Embryonic facial prominence (tissue), 1 donor: ENCODE data around the gene TGFB1I1.

Source experiments
- DNase-seq: peaks from one replicate; pipeline ENCODE4 v3.0.0-alpha.2; 2016; ENCODE audit errors: extremely low spot score

The TGFB1I1 gene

DNA sequence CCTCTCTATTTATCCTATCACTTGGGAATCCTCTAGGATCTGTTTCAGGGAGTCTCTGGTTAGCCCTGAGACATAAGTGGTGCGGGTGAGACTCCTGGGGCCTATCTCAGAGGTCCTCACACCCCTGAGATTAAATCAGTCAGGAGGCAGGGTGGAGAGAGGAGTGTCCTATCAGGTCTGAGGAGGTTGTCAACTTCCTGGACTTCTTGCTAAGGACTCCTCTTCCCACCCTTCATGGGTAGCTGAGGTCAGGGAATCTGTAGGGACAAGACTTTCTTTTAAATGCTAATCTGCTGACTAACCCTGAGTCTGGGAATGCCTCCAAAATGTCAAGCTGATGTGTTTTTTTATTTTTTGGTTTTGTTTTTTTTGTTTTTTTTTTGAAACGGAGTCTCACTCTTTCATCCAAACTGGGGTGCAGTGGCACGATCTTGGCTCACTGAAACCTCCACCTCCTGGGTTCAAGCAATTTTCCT lies 19.3 kb upstream of the TGFB1I1 start:
- no peak for DNase-seq

DNA sequence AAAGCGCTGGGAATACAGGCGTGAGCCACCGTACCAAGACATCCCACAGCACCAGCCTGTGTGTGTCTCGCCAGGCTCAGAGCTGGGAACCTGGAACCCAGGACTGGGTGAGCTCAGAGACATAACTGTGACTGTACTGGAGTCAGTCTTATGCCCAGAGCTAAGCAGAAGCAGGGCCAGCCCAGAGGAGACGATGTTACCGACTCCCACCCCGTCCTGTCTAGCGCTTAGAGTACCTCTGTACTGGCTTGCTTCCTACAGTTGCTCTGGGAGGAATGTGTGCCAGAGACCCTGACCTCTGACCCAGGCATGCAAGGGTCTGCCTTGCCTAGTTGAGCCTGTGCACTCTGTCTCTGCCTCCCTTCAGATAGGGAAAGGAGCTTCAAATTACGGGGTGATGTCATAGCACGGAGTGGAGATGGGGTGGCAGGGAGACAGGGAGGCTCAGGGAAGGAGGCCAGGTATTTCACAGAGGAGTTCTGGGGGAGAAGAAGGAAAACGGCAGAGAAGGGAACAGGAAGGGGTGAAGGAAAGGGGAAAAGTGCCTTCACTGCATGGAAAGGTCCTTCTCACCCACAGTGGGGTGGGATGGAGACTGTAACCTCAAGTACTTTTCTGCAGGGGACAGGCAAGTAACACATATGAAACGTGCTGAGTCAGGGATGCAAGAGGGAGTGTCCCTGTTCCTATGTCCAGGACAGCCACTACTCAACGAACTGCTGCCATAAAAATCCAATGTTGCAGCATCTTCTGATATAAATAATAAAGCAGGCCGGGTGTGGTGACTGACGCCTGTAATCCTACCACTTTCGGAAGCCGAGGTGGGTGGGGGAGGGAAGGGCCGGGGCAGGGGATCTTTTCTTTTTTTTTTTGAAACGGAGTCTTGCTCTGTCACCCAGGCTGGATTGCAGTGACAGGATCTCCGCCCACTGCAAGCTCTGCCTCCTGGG lies 18.4 kb upstream of the TGFB1I1 start:
- DNase-seq = no peak

DNA sequence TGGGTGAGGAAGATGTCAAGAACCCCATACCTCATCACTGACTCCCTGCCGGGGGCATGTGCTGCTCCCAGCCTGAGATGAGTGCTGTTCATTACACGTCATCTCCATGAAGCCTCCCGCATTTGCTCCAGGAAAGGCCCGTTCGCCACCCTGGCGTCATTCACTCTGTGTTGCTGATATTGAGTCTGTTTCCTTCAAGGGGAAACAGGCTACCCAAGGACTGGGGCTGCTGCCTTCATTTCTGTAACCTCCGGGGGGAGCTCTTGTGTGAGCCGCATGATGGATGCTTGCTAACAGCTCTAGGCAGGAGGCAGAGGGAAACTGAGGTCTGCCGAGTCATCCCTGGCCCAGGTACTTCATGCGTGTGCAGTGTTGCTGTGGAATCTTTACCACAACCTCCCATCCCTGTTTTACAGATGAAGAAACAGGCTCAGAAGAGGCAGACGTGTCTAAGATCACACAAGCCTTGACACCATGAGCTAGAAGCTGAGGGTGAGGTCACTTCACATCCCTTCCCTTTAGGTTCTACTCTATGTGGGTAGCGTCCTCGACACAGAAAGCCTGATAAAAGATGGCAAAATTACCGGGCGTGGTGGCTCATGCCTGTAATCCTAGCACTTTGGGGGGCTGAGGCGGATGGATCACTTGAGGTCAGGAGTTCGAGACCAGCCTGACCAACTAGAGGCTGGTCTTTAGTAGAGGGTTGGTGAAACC lies 16.2 kb upstream of the TGFB1I1 start:
- DNase-seq = no peak

DNA sequence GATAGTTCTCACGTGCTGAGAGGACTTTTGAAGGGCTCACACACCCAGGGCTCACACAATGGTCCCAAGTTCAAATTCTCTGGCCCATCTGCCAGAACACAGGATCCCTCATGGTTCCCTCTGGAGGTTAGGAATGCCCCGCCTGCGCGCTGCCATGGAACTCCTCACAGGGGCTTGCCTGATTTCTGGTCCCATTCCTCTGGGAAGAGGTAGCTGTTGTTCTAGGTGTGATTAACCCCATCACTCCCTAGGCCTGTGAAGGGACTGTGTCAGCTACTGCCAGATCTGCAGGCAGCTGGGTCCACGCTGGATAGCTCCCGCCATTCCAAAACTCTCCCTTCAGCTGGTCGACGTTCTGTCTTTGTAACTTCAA lies 15.0 kb upstream of the TGFB1I1 start:
- DNase-seq = no peak

DNA sequence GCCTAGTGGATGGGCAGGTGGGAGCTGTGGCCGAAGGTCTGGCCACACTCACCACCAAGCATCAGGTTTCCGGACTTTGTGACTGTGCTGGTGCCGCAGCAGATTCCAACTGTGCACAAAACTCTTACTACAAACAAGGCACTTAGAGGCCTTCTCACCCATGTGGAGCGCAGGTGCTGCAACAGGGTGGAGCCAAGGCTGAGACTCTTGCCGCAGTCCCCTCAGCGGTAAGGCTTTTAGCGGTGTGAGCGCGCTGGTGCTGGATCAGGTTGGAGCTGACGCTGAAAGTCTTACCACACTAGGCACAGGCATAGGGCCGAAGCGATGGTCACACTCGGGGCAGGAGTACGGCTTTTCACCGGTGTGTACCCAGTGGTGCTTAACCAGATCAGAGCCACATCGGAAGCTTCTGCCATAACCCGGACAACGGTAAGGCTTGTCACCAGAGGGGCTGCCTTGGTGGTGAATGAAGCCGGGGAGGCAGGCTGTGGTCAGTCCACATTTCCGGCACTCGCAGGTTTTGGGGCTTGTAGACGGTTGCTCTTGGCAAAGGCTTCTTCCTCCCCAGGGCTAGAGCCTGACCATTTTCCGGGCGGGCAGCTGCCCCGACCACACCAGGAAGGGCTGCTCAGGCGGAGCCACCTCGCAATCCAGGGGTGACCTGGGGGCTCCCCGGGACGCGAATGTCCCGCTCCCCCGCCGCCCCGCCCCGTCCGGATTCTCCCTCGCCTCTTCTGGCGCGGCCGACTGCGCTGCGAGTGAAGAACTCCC lies 13.7 kb upstream of the TGFB1I1 start:
- DNase-seq = no peak

DNA sequence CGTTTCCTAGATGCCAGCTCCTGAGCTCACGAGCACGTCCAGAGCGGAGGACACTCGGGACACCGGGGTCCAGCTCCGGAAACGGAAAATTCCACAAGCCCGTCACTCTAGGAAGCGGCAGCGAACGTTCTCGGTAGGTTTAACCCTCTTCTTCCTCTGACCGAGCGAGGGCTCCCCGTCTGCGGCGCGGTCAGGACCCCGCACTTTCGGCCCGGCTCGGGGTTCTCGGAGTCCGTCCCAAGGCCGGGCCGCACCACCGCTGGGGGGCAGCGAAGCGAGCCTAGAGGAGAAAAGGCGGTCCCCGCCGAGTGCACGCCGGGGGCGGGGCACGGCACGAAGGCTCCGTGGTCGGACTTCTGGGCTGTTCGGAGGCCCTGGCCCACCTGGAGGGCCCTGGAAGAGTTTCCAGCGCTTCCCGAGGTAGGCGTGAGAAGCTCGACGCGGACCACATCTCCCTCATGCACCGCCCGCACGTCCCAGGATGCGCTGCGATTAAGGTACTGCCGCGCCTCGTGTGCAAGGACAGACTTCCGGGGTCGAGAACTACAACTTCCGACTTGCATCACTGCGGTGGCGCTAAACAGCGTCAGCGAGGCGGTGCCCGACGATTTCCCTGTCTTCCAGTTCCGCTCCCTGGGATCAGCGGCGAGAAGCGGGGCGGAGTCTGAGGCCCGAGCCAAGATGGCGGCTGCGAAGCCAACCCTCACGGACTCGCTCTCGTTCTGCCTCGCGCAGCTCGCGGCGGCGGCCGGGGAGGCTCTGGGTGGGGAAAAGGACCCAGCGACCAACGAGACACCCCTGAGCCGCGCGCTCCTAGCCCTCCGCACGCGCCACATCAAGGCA lies 12.9 kb upstream of the TGFB1I1 start, which contains the start of gene ARMC5:
ARMC5 (plus strand) TSS at position 658 of the 843 bp plus-strand sequence; CDS start at position 682, 24 bp downstream.
- peak; percentile 98 for DNase-seq

DNA sequence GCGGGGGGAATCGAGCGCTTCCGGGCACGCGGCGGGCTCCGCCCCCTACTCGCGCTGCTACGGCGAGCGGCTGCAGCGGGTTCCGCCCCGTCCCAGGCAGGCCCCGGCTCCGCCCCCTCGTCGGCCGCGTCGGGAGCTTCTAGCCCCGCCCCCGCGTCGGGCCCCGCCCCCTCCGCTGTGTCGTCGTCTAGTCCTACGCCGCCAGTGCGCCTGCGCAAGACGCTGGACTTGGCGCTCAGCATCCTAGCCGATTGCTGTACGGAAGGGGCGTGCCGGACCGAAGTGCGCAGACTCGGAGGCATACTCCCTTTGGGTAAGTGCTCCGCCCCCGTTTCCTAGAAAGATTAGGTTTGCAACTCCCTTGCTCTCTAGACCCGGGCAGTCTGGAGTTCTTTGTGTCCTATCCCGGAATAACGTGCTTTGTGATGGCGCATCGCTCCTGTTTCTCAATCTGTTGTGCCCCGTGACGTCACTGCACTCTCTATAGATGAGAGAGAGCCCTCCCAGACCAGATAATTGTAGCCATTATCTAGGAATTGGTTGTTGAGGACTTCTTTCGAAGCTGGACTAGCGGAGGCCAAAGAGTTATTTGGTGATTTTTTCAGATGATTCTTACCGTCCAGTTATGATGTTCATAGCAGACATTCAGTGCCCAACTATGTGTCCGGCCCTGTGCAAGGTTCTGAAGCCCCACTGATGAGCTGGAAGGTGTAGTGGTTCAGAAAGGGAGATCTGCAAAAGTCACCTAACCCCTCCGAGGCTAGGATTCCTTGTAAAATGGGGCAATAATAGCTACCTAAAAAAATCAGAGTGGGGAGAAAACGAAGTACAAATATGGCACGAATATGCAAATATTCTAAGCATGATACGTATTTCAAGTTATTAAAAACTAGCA lies 12.0 kb upstream of the TGFB1I1 start:
- DNase-seq = peak; percentile 98

DNA sequence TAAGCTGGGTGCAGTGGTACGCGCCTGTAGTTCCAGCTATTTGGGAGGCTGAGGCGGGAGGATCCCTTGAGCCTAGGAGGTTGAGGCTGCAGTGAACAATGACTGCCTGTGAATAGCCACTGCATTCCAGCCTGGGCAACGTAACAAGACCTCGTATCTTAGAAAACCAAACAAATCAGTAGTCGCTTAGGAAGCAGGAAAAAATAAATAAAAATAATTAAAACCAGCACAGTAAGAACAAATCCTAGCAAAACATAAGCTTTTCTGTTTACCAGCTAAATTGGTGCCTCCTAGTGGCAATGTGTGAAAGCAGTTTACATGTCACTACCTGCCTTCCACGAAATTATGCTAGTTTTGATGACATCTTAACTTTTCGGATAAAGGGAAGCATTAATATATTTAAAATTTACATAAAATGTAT lies 11.4 kb upstream of the TGFB1I1 start:
- peak; percentile 31 for DNase-seq

DNA sequence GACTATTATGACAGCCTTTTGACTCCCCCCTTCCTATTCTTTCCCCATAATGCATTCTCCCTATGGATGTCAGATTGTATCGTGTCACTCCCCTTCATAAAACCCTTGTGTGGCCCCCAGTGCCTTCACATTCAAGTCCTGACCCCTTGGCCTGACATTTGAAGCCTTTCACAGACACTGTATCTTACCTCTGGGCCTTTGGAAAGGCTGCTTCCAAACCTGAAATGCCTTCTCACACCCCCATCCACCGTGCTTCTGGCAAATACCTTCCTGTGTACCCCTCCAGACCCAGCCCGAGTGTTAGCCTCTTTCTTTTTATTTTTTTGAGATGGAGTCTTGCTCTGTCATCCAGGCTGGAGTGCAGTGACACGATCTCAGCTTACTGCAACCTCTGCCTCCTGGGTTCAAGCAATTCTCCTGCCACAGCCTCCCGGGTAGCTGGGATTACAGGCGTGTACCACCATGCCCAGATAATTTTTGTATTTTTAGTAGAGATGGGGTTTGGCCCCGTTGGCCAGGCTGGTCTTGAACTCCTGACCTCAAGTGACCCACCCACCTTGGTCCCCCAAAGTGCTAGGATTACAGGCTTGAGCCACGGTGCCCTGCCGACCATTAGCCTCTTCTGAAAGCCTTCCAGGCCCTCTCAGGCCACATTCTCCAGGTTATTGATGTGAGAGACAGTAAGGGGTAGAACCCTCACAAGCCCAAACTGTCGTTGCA lies 10.6 kb upstream of the TGFB1I1 start:
- DNase-seq = no peak

DNA sequence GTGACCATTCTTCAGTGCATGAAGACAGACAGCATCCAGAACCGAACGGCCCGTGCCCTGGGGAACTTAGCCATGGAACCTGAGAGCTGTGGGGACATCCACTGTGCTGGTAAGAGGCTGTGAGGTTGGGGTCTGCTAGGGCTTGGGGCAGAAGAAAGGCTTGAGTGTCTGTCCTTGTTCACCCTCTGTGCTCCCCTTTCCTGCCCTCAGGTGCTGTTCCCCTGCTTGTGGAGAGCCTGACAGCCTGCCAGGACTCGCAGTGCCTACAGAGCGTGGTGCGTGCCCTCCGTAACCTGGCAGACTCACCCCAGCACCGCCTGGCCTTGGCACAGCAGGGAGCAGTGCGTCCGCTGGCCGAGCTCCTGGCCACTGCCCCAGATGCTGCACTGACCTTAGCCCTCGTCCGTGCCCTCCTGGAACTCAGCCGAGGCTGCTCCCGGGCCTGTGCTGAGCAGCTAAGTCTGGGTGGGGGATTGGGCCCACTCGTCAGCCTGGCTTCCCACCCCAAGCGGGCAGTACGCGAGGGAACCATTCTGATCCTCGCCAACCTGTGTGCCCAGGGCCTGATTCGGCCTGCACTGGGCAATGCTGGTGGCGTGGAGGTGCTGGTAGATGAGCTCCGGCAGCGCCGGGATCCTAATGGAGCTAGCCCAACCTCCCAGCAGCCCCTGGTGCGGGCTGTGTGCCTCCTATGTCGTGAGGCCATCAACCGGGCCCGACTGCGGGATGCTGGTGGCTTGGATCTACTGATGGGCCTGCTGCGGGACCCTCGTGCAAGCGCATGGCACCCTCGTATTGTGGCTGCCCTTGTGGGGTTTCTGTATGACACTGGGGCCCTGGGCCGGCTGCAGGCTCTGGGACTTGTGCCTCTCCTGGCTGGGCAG lies 9.8 kb upstream of the TGFB1I1 start:
- no peak for DNase-seq

DNA sequence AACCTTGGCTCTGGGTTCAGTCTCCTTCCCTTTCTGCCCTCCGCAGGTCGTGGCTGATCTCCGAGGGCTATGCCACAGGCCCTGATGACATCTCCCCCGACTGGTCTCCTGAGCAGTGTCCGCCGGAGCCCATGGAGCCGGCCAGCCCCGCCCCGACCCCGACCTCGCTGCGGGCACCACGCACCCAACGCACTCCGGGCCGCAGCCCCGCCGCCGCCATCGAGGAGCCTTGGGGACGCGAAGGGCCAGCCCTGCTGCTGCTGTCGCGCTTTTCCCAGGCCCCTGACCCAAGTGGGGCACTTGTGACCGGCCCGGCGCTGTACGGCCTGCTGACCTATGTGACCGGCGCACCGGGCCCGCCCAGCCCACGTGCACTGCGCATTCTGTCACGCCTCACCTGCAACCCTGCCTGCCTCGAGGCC lies 7.6 kb upstream of the TGFB1I1 start:
- DNase-seq = no peak

DNA sequence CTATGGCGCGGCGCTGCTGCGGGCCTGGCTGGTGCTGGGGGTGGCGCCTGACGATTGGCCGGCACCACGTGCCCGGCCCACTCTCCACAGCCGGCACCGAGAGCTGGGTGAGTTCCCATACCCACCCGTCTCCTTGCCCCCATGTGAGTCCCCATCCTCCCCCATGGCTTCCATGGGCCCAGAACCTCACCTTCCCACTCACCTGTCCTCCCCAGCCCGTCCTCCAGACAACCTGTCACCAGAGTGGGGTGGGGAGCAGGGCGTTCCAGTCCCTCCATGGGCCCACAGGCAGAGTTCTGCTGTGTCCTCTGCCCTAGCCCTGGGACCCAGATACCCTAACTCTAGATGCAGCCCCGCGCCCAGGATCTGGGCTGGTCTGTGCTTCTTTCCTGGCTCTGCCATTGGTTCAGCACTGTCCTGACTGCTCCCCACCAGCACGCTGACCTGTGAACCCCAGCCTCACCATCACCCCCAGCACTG lies 7.1 kb upstream of the TGFB1I1 start:
- no peak for DNase-seq

DNA sequence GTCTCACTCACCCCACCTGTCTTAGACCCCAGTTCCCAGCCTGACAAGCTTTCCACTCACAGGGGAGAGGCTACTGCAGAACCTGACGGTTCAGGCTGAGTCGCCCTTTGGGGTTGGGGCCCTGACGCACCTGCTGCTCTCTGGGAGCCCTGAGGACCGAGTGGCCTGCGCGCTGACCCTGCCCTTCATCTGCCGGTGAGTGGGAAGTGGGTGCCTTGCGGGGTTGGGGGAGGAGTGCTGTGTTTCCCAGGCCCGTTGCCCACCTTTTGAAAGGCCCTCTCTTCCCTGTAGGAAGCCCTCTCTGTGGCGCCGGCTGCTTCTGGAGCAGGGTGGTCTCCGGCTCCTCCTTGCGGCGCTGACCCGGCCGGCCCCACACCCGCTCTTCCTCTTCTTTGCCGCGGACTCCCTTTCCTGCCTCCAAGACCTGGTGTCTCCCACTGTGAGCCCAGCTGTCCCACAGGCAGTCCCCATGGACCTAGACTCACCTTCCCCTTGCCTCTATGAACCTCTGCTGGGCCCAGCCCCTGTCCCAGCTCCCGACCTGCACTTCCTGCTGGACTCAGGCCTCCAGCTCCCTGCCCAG lies 6.1 kb upstream of the TGFB1I1 start:
- DNase-seq = no peak

DNA sequence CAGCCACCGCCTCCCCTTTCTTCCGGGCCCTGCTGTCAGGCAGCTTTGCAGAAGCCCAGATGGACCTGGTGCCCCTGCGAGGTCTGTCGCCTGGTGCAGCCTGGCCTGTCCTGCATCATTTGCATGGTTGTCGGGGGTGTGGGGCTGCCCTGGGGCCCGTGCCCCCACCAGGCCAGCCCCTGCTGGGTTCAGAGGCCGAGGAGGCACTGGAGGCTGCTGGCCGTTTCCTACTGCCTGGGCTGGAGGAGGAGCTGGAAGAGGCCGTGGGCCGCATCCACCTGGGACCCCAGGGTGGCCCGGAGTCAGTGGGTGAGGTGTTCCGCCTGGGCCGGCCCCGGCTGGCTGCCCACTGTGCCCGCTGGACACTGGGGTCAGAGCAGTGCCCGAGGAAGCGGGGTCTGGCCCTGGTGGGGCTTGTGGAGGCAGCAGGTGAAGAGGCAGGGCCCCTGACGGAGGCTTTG lies 5.5 kb upstream of the TGFB1I1 start:
- DNase-seq = no peak

DNA sequence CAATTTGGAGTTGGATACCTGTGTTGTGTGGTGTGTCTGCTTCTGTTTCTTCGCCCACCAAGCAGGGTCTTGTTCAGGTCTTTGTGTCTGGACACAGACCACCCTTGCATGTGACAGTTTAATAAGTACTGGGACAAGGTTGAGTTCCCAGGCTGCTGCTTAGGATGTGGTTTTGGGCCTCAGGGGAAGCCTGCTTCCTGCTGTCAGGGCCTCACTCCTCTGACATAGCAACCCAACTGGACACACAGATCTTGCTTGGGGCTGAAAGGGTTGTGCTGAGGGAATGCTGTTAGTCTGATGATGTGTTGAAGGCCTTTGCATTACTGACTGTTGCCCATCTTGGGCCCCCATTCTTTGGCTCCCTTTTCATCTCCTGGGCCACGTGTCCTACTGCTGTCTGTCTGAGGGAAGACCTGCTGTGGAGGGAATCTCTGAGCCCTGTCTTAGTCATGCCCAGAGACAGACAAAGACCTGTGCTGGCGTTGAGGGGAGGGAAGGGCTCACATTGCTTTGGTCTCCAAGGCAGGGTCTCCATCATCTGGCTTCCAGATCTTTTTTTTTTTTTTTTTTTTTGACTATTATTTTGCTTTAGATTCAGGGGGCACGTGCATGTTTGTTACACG lies 4.7 kb upstream of the TGFB1I1 start:
- DNase-seq = no peak

DNA sequence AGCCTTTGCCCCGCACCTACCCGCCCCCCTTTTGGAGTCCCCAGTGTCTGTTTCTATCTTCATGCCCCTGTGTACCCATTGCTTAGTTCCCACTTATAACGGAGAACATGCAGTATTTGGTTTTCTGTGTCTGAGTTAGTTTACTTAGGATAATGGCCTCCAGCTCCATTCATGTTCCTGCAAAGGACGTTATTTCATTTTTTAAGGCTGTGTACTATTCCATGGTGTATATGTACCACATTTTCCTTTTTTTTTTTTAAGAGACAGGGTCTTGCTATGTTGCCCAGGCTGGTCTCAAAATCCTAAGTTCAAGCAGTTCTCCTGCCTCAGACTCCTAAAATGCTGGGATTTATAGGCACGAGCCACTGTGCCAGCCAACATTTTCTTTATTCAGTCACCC lies 4.1 kb upstream of the TGFB1I1 start:
- no peak for DNase-seq

DNA sequence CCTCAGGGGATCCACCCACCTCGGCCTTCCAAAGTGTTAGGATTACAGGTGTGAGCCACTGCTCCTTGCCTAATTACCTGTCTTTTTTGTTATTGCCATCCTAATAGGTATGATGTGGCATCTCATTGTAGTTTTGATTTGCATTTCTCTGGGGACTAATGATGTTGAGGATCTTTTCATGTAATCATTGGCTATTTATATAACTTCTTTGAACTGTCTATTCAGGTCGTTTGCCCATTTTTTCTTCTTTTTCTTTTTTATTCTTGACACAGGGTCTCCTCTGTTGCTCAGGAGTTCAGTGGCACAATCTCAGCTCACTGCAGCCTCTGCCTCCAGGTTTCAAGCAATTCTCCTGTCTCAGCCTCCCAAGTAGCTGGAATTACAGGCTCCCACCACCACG lies 1.3 kb upstream of the TGFB1I1 start:
- DNase-seq = no peak
